ENCODE measurements around the gene TXNDC5.

DNA sequence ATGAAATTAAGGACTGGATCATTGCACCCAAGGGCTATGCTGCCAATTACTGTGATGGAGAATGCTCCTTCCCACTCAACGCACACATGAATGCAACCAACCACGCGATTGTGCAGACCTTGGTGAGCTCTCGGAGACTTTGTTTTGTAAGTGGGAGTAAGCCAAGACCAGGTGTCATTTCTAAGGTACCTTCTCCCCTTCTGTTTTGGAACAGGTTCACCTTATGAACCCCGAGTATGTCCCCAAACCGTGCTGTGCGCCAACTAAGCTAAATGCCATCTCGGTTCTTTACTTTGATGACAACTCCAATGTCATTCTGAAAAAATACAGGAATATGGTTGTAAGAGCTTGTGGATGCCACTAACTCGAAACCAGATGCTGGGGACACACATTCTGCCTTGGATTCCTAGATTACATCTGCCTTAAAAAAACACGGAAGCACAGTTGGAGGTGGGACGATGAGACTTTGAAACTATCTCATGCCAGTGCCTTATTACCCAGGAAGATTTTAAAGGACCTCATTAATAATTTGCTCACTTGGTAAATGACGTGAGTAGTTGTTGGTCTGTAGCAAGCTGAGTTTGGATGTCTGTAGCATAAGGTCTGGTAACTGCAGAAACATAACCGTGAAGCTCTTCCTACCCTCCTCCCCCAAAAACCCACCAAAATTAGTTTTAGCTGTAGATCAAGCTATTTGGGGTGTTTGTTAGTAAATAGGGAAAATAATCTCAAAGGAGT, 30.4 kb downstream of the TXNDC5 start:
- TF ChIP-seq, protein P1, sequence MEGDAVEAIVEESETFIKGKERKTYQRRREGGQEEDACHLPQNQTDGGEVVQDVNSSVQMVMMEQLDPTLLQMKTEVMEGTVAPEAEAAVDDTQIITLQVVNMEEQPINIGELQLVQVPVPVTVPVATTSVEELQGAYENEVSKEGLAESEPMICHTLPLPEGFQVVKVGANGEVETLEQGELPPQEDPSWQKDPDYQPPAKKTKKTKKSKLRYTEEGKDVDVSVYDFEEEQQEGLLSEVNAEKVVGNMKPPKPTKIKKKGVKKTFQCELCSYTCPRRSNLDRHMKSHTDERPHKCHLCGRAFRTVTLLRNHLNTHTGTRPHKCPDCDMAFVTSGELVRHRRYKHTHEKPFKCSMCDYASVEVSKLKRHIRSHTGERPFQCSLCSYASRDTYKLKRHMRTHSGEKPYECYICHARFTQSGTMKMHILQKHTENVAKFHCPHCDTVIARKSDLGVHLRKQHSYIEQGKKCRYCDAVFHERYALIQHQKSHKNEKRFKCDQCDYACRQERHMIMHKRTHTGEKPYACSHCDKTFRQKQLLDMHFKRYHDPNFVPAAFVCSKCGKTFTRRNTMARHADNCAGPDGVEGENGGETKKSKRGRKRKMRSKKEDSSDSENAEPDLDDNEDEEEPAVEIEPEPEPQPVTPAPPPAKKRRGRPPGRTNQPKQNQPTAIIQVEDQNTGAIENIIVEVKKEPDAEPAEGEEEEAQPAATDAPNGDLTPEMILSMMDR (IDR thresholded peaks at IDR 0.05): no peak
- no peak for TF ChIP-seq POLR2AphosphoS5 (IDR thresholded peaks at IDR 0.05)
- no peak for TF ChIP-seq POLR2A (IDR thresholded peaks at IDR 0.05)
- no peak for TF ChIP-seq EP300 (IDR thresholded peaks at IDR 0.05)

Data from upper lobe of left lung (tissue), 4 donors.